Gastrocnemius medialis (tissue), 4 donors: ENCODE measurements around the gene TMEM181.

Experiments used
- POLR2A ChIP-seq, 2 donors: fragments of 450-650 bp; IDR thresholded peaks; one replicate each; pipeline ENCODE4 v1.6.1; 2017; ENCODE audit warnings: antibody characterized with exemption in 2 of 2, mild to moderate bottlenecking in 2 of 2, moderate library complexity in 2 of 2
- TF ChIP-seq, protein P1 (sequence below), 5 experiments: fragments of 450-650 bp in 3 of 5; fragments of 200-600 bp in 2 of 5; sonication (generic) in 2 of 5; IDR thresholded peaks in 4 of 5; conservative IDR thresholded peaks in 1 of 5; 1 replicate in 4 of 5; 2 replicates in 1 of 5; pipeline ENCODE4 v1.5.1; 2016 to 2019; ENCODE audit warnings: antibody characterized with exemption in 5 of 5, mild to moderate bottlenecking in 3 of 5, moderate library complexity in 3 of 5

DNA sequence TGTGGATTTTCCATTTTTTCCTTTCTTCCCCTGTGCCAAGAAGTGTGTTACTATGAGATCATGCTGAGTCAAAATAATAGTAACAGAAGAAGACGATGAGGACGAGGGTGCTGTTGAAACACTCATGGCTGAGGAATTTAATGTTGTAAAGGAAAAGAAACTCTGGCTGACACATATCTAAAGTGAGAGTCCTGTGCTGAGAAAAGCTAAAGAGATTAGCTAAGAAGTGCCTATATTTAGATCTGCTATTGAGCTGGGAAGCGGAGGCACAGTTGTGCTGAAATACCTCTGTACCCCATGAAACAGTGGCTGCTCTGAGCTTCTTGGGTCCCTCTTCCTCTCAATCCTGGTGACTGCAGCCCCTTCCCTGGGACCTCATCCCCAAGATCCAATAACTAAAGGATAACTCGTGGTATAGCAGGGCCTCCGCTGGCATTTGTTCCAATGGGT lies 88.8 kb downstream of the TMEM181 start:
- TF ChIP-seq, protein P1, sequence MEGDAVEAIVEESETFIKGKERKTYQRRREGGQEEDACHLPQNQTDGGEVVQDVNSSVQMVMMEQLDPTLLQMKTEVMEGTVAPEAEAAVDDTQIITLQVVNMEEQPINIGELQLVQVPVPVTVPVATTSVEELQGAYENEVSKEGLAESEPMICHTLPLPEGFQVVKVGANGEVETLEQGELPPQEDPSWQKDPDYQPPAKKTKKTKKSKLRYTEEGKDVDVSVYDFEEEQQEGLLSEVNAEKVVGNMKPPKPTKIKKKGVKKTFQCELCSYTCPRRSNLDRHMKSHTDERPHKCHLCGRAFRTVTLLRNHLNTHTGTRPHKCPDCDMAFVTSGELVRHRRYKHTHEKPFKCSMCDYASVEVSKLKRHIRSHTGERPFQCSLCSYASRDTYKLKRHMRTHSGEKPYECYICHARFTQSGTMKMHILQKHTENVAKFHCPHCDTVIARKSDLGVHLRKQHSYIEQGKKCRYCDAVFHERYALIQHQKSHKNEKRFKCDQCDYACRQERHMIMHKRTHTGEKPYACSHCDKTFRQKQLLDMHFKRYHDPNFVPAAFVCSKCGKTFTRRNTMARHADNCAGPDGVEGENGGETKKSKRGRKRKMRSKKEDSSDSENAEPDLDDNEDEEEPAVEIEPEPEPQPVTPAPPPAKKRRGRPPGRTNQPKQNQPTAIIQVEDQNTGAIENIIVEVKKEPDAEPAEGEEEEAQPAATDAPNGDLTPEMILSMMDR (IDR thresholded peaks at IDR 0.05 in 4 of 5, conservative IDR thresholded peaks at IDR 0.05 in 1 of 5): no peak
- no peak for TF ChIP-seq POLR2A (IDR thresholded peaks at IDR 0.05)
